K562 treated with DMSO at 1 percent for 4 hours (cell line): ENCODE measurements around the gene GALNT15. TPM values are rescaled to one million over a fixed set of nuclear protein-coding genes. Genes with fewer than 3 reads are reported as not detected.

Source experiments
- total RNA-seq: library from RNA; unstranded; fragments of 300-600 nt; gene quantifications from 2 replicates; pipeline ENCODE4 v1.2.3, GENCODE V29; 2022; ENCODE audit not compliant: insufficient read depth

The GALNT15 gene
- total RNA-seq, result not detected in 2 replicates

DNA sequence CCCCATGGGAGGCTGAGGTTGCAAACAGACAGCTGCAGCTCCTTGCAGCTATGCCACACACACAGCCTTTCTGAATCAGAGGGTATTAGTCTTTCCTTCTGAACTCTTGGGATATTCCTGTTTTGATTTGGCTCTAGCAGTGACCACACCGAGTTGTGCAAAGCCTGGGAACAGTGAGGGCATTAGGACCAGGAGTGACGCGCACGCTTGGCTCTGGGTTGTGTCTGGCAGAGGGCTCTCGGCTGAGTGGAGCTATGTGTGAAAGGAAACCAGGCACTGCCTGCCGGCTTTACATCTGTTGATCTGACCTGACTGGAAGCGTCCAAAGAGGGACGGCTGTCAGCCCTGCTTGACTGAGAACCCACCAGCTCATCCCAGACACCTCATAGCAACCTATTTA is at the start of gene GALNT15:
GALNT15 (plus strand) TSS at position 292 of the 400 bp plus-strand sequence. CDS start 472 bp downstream, outside the sequence.

GRCh38 chr3:16264708-16265454 is 90.4 kb downstream of the GALNT15 start, which contains the start of the genes DPH3 and OXNAD1:
Gene DPH3 (minus strand): TSS chr3:16264943. CDS start chr3:16264876, 67 bp downstream.
Gene OXNAD1 (plus strand): TSS chr3:16265212. CDS start chr3:16270953, 5,741 bp downstream.

Other genes starting within 250 kb of the GALNT15 start
- 22.0 and 23.7 TPM in 2 replicates for gene DPH3, start 90.3 kb downstream of the GALNT15 start, total RNA-seq
- gene OXNAD1, start 90.5 kb downstream of the GALNT15 start, total RNA-seq, result 8.4 and 12.1 TPM in 2 replicates